ENCODE data around the gene DOK4.

GRCh38 chr16:57485091-57485915, 990 bp downstream of the DOK4 start:
- no peak for TF ChIP-seq CTCF (IDR thresholded peaks at IDR 0.05; ENCODE audit: low read depth, low read length, missing input control)
- TF ChIP-seq FOXA1 (IDR thresholded peaks at IDR 0.05): no peak
- no peak for TF ChIP-seq ATF3 (IDR thresholded peaks at IDR 0.05)
- TF ChIP-seq EGR1 (IDR thresholded peaks at IDR 0.05; ENCODE audit: low read depth in 2 of 2): no peak
- no peak for TF ChIP-seq TAF1 (conservative IDR thresholded peaks at IDR 0.05)
